Aorta (tissue), 5 donors: ENCODE measurements around the gene GNG4. TPM values are rescaled to one million over a fixed set of nuclear protein-coding genes. Genes with fewer than 3 reads are reported as not detected.
A peak's percentile ranks its signal among the peaks of the same experiment; 100 is the strongest.
"Not testable (repeated sequence)": the region's sequence is repeated elsewhere in the genome, so short reads cannot be mapped to it uniquely, and the experiment has no call there.

Experiments
- ATAC-seq: fragments of 200-7000 bp; cut with Tn5 transposase; one replicate; pipeline ENCODE4 v1.9.1; 2022; ENCODE audit warnings: moderate library complexity; ENCODE audit not compliant: low FRiP score
- DNase-seq, 2 donors: peaks; one replicate each; pipeline ENCODE4 v3.0.0-alpha.2; 2020
- H3K27ac ChIP-seq, 2 donors: one replicate each; pipeline ENCODE4 v1.5.1; 2013; ENCODE audit warnings: low read length in 2 of 2, mild to moderate bottlenecking in 2 of 2, moderate library complexity in 2 of 2, control low read depth in 1 of 2, inconsistent platforms in 1 of 2, low read depth in 1 of 2
- H3K27me3 ChIP-seq, 2 donors: one replicate each; pipeline ENCODE4 v1.6.1; 2013; ENCODE audit warnings: control low read depth in 1 of 2, low read length in 1 of 2, mild to moderate bottlenecking in 1 of 2, moderate library complexity in 1 of 2; ENCODE audit not compliant: insufficient read depth in 2 of 2, control insufficient read depth in 1 of 2
- H3K36me3 ChIP-seq, 2 donors: one replicate each; pipeline ENCODE4 v1.6.1; 2013; ENCODE audit warnings: control low read depth in 1 of 2, low read length in 1 of 2, mild to moderate bottlenecking in 1 of 2; ENCODE audit not compliant: insufficient read depth in 2 of 2, control insufficient read depth in 1 of 2
- H3K4me1 ChIP-seq, 2 donors: one replicate each; pipeline ENCODE4 v1.6.1; 2013; ENCODE audit warnings: low read length in 2 of 2, control low read depth in 1 of 2, mild to moderate bottlenecking in 1 of 2, moderate library complexity in 1 of 2; ENCODE audit not compliant: insufficient read depth in 2 of 2, control insufficient read depth in 1 of 2
- H3K4me3 ChIP-seq, 2 donors: one replicate each; pipeline ENCODE4 v1.5.1; 2013; ENCODE audit warnings: low read length in 2 of 2, control low read depth in 1 of 2, mild to moderate bottlenecking in 1 of 2
- H3K9me3 ChIP-seq: one replicate; pipeline ENCODE4 v1.6.1; 2013; ENCODE audit warnings: mild to moderate bottlenecking, low read length; ENCODE audit not compliant: control insufficient read depth
- WGBS, 2 donors: extraction: QIAGEN DNeasy Blood & Tissue Kit; methylation state at CpG; one replicate each; pipeline ENCODE4 v1.1.7; 2013; 5-methylcytosine and 5-hydroxymethylcytosine counted together
- intact Hi-C, 2 donors: fragments of 100-400 bp; cut with DNase I; formaldehyde crosslinking; loops; one replicate each; pipeline versions ENCODE4 v1.14.2 to v1.15.0; 2022
- polyA plus RNA-seq, 2 donors: library from polyadenylated mRNA; stranded (reverse); fragments of 200-250 nt; gene quantifications; one replicate each; pipeline ENCODE4 v1.2.3, GENCODE V29; 2013
- total RNA-seq, 2 donors: library from RNA; stranded (reverse); fragmentation: NEBNext Ultra II Directional; extraction: Animal tissue kit (Norgen Biotek cat#: 25700); gene quantifications; one replicate each; pipeline ENCODE4 v1.2.1, GENCODE V29; 2021
- donor health status: healthy with polysubstance abuse.
- donor health status: Bipolar disorder and iron deficiency.
- donor health status: DM: no; HTN: no; CAD: no.
- donor health status: DM: no; HTN: no; CAD: no.
- donor health status: DM: yes; HTN: yes; CAD: no.

Gene GNG4
- total and polyA plus RNA-seq, 4 donors, result 0.23 to 4.4 (median 0.62) TPM

GRCh38 chr1:235552146-235552716 lies 97.4 kb downstream of the GNG4 start:
- Histone ChIP-seq H3K9me3 (peaks cover 2% of the 10 kb centered on the region), H3K27me3 (no peaks in the 10 kb centered on the region), H3K27ac (no peak overlapping the region), H3K36me3 (no peaks in the 10 kb centered on the region), H3K4me1 (no peaks in the 10 kb centered on the region), H3K4me3 (no peak overlapping the region)
- 67 to 72% methylated on average over 10 of the region's 10 CpGs for WGBS, 2 donors
- intact Hi-C loops, result no loop called here
- peak; percentile 63 for ATAC-seq
- DNase-seq, result no peak

- Histone ChIP-seq H3K36me3 (no peaks in the 10 kb centered on the region), H3K27ac (no peak overlapping the region), H3K9me3 (peaks cover 2% of the 10 kb centered on the region), H3K4me3 (no peak overlapping the region), H3K27me3 (no peaks in the 10 kb centered on the region), H3K4me1 (no peaks in the 10 kb centered on the region)
- intact Hi-C loops, result no loop called here
- ATAC-seq (no peak), DNase-seq (no peak)
- 76 to 79% methylated on average over 13 of the region's 13 CpGs for WGBS, 2 donors
These were observed 100.0 kb downstream of the GNG4 start for GRCh38 chr1:235549351-235550139.

DNA sequence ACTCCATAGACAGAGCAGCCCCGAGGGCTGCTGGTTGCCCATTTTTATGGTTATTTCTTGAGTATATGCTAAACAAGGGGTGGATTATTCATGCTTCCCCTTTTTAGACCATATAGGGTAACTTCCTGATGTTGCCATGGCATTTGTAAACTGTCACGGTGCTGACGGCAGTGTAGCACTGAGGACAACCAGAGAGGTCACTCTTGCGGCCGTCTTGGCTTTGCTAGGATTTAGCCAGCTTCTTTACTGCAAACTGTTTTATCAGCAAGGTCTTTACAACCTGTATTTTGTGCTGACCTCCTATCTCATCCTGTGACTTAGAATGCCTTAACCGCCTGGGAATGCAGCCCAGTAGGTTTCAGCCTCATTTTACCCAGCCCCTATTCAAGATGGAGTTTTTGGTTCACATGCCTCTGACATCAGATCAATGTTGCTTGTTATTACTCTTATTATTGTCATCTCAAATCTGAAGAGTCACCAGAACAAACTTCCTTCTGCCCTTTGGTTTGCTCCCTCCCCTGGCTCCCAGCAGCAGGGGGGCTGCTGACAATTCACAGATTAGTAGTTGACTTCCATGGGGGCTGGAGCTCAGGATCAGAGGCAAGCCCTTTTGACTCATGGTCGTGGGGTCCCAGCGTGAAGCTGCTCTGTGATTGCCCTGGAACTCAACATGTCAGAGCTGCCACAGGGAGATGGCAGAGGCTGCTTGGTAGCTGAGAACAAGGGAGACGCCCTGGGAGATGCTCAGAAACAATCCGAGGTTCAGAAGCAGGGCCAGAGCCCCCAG lies 103.0 kb downstream of the GNG4 start:
- H3K4me1 ChIP-seq, ATAC-seq, intact Hi-C loops, H3K4me3 ChIP-seq, H3K9me3 ChIP-seq, H3K27me3 ChIP-seq, DNase-seq, H3K27ac ChIP-seq, H3K36me3 ChIP-seq: not testable (repeated sequence)
- WGBS, 2 donors, result 37 to 46% methylated on average over 10 of the region's 10 CpGs

DNA sequence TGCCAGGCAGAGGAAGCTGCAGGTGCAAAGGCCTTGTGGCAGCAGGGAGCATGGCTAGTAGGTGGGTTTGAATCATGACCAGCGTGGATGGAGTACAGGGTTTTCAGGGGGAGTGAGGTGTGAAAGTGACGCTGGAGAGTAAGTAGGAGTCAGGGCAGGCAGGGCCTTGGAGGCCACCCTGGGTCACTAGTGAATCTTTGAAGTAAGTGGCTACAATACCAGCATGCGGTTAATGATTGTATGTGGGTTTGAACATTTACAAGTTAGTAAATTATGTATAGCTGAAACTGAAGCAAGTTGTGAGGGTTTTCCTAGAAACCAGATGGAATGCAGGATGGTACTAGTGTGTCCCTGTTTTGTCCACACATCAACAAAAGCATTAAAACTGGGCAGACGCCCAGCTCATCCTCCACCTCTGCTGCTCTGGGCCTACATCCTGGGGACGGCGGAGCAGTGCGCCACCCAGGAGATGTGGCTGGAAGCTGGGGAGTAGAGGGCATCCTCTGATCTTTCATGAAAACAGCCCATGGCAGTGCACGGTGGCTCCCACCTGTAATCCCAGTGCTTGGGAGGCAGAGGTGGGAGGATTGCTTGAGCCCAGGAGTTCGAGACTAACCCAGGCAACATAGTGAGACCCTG lies 104.2 kb downstream of the GNG4 start:
- Histone ChIP-seq H3K4me1 (no peaks in the 10 kb centered on the region), H3K27ac (no peak overlapping the region), H3K27me3 (no peaks in the 10 kb centered on the region), H3K36me3 (no peaks in the 10 kb centered on the region), H3K9me3 (no peaks in the 10 kb centered on the region), H3K4me3 (no peak overlapping the region)
- intact Hi-C loops, result no loop called here
- ATAC-seq (no peak), DNase-seq (no peak)
- 88 to 90% methylated on average over 9 of the region's 9 CpGs for WGBS, 2 donors

GRCh38 chr1:235542845-235543244 lies 106.7 kb downstream of the GNG4 start:
- H3K27me3 ChIP-seq, H3K36me3 ChIP-seq, H3K9me3 ChIP-seq, DNase-seq, ATAC-seq, H3K27ac ChIP-seq, intact Hi-C loops, H3K4me3 ChIP-seq, H3K4me1 ChIP-seq: not testable (repeated sequence)
- WGBS, 2 donors, result 75 to 77% methylated on average over 7 of the region's 7 CpGs

- Histone ChIP-seq H3K27ac (no peak overlapping the region), H3K9me3 (no peaks in the 10 kb centered on the region), H3K27me3 (peaks cover 0 to 2% of the 10 kb centered on the region in 2 donors), H3K4me1 (no peaks in the 10 kb centered on the region), H3K4me3 (no peak overlapping the region), H3K36me3 (no peaks in the 10 kb centered on the region)
- ATAC-seq, result no peak
- DNase-seq, result no peak
- 70 to 71% methylated on average over 8 of the region's 8 CpGs for WGBS, 2 donors
- intact Hi-C loops, result no loop called here
These were observed 116.0 kb downstream of the GNG4 start for GRCh38 chr1:235533476-235534168.

- Histone ChIP-seq H3K9me3 (no peaks in the 10 kb centered on the region), H3K36me3 (no peaks in the 10 kb centered on the region), H3K4me3 (no peak overlapping the region), H3K27ac (no peak overlapping the region), H3K27me3 (peaks cover 0 to 2% of the 10 kb centered on the region in 2 donors), H3K4me1 (no peaks in the 10 kb centered on the region)
- intact Hi-C loops, result no loop called here
- no peak for DNase-seq
- WGBS, 2 donors, result 54 to 59% methylated on average over 2 of the region's 2 CpGs
- no peak for ATAC-seq
These were observed 117.2 kb downstream of the GNG4 start for GRCh38 chr1:235532360-235532759.

DNA sequence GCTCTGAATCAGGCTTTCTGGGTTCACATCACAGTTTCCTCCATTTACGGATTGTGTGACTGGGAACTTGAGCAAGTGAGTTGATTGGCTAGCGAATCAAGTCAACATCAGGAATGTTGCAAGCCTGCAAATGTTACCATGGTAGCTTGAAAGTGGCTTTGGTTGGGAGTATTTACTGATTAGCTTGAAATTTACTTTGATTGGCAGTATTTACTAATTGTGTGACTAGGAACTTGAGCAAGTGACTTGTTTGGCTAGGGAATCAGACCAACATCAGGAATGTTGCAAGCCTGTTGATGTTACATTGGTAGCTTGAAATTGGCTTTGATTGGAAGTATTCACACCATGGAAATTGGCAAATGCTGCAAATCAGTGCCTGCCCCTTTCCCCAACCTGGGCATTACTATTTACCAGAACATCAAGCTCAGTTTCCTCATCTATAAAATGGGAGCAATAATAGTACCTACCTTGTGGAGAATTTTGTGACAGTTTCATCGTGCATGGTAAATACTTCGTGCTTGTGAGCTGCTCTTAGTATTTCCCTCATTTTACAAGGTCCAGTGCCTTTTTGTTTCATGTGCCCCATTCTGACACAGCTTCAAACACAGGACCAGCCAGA lies 122.3 kb downstream of the GNG4 start:
- H3K4me3 ChIP-seq, result no peak overlapping the region
- ATAC-seq, result no peak
- H3K9me3 ChIP-seq, result no peaks in the 10 kb centered on the region
- intact Hi-C loops, result no loop called here
- 78 to 86% methylated on average over 4 of the region's 4 CpGs for WGBS, 2 donors
- H3K4me1 ChIP-seq, result no peaks in the 10 kb centered on the region
- no peaks in the 10 kb centered on the region for H3K36me3 ChIP-seq
- DNase-seq, result no peak
- H3K27me3 ChIP-seq, result no peaks in the 10 kb centered on the region
- no peak overlapping the region for H3K27ac ChIP-seq
